Gastrocnemius medialis (tissue), 4 donors: ENCODE measurements around the gene RRH. TPM values are rescaled to one million over a fixed set of nuclear protein-coding genes. Genes with fewer than 3 reads are reported as not detected.

Source experiments
- ATAC-seq, 2 donors: fragments of 150-250 bp; one replicate each; pipeline ENCODE4 v1.9.1; 2016
- DNase-seq, 2 donors: peaks; one replicate each; pipeline ENCODE4 v3.0.0-alpha.2; 2019
- H3K27ac ChIP-seq, 4 donors: fragments of 200-600 bp; sonication (generic); 1 replicate in 1 of 4; 2 replicates in 3 of 4; pipeline ENCODE4 v1.5.1; 2016 to 2018; ENCODE audit warnings: mild to moderate bottlenecking in 2 of 4, moderate library complexity in 1 of 4
- H3K27me3 ChIP-seq, 3 donors: fragments of 200-600 bp; sonication (generic) in 2 of 3; 1 replicate in 1 of 3; 2 replicates in 2 of 3; pipeline versions ENCODE4 v1.5.1 to v1.6.0; 2016 to 2019; ENCODE audit warnings: mild to moderate bottlenecking in 1 of 3, moderate library complexity in 1 of 3
- H3K36me3 ChIP-seq, 2 donors: fragments of 200-600 bp; sonication (generic) in 1 of 2; one replicate each; pipeline ENCODE4 v1.5.1; 2017 to 2018
- H3K4me1 ChIP-seq, 2 donors: fragments of 200-600 bp; sonication (generic) in 1 of 2; one replicate each; pipeline ENCODE4 v1.5.1; 2016 to 2017; ENCODE audit warnings: mild to moderate bottlenecking in 2 of 2
- H3K4me3 ChIP-seq, 4 donors: fragments of 200-600 bp; sonication (generic) in 3 of 4; 1 replicate in 1 of 4; 2 replicates in 3 of 4; pipeline ENCODE4 v1.5.1; 2016 to 2019; ENCODE audit warnings: mild to moderate bottlenecking in 2 of 4
- H3K9me3 ChIP-seq, 3 donors: fragments of 200-600 bp; sonication (generic) in 2 of 3; 1 replicate in 1 of 3; 2 replicates in 2 of 3; pipeline ENCODE4 v1.5.1; 2016 to 2019
- POLR2A ChIP-seq, 2 donors: fragments of 450-650 bp; IDR thresholded peaks; one replicate each; pipeline ENCODE4 v1.6.1; 2017; ENCODE audit warnings: antibody characterized with exemption in 2 of 2, mild to moderate bottlenecking in 2 of 2, moderate library complexity in 2 of 2
- in situ Hi-C, 4 donors: fragments of 200-750 bp; cut with MboI; loops; one replicate each; pipeline versions ENCODE4 v1.15.0 to v1.8.0; 2017; ENCODE audit warnings: low sequenced_read_pairs in 4 of 4
- intact Hi-C: fragments of 100-400 bp; cut with DNase I; formaldehyde crosslinking; loops from one replicate; pipeline ENCODE4 v1.15.1; 2023; ENCODE audit warnings: low total_unique reads
- total RNA-seq, 4 donors: library from RNA; depleted of rRNA; stranded (reverse); fragments of >200 nt; gene quantifications; one replicate each; pipeline versions ENCODE4 v1.1.0 to v1.2.3, GENCODE V29; 2016
- TF ChIP-seq, protein P1 (sequence below), 5 experiments: fragments of 450-650 bp in 3 of 5; fragments of 200-600 bp in 2 of 5; sonication (generic) in 2 of 5; IDR thresholded peaks in 4 of 5; conservative IDR thresholded peaks in 1 of 5; 1 replicate in 4 of 5; 2 replicates in 1 of 5; pipeline ENCODE4 v1.5.1; 2016 to 2019; ENCODE audit warnings: antibody characterized with exemption in 5 of 5, mild to moderate bottlenecking in 3 of 5, moderate library complexity in 3 of 5

The RRH gene
- total RNA-seq, 4 donors from 2014 or later, result not detected

DNA sequence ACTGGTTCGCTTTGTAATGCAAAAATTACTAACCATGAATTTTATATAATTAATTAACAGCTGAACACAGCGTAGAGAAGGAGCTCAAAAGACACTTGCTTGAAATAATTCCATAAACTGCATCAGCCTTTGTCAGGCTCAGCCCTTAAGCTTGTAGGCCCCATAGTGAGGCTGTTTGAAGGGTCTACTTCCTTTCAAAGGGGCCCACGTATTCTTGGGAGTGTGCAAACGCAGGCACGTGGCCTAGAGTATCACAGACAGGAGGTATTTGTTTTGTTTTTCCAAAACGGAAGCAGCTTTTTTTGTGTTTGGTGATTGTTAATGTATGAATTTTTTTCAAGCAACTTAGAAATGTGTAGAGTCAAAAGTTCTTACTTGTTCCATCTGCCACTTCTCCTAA is 59.3 kb downstream of the RRH start:
- TF ChIP-seq, protein P1, sequence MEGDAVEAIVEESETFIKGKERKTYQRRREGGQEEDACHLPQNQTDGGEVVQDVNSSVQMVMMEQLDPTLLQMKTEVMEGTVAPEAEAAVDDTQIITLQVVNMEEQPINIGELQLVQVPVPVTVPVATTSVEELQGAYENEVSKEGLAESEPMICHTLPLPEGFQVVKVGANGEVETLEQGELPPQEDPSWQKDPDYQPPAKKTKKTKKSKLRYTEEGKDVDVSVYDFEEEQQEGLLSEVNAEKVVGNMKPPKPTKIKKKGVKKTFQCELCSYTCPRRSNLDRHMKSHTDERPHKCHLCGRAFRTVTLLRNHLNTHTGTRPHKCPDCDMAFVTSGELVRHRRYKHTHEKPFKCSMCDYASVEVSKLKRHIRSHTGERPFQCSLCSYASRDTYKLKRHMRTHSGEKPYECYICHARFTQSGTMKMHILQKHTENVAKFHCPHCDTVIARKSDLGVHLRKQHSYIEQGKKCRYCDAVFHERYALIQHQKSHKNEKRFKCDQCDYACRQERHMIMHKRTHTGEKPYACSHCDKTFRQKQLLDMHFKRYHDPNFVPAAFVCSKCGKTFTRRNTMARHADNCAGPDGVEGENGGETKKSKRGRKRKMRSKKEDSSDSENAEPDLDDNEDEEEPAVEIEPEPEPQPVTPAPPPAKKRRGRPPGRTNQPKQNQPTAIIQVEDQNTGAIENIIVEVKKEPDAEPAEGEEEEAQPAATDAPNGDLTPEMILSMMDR (IDR thresholded peaks at IDR 0.05 in 4 of 5, conservative IDR thresholded peaks at IDR 0.05 in 1 of 5), result no peak
- TF ChIP-seq POLR2A (IDR thresholded peaks at IDR 0.05), result no peak
- in situ Hi-C loops, result no loop called here

DNA sequence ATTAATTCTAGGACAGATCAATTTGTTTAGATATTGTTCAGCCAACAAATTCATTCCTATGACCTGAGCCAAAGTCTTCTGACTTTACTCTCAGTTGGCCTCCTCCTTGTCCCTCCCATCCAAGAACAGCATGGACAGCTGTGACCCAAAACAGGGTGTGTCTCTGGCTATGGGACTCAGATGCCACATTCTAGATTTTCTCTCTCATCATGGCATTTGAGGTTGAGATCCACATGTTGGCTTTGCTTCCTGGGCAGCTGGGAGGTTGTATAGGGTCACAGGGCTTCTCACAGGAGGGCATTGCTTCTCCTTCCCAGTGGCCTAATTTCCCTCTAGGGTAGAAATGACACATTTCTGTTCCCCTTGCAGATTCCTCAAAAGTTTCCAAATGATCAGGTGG is 62.3 kb downstream of the RRH start:
- intact Hi-C loops (no loop called here), in situ Hi-C loops (no loop called here)
- ATAC-seq, result peak; percentile 88 to 92

More for the DNA sequence above, 59.3 kb downstream of the RRH start:
- Histone ChIP-seq H3K27ac (peak overlapping the region in 1 of 4 donors; percentile 68), H3K4me3 (no peak overlapping the region), H3K27me3 (no peaks in the 10 kb centered on the region), H3K36me3 (no peaks in the 10 kb centered on the region), H3K4me1 (peaks cover 0 to 22% of the 10 kb centered on the region in 2 donors), H3K9me3 (no peaks in the 10 kb centered on the region)
- intact Hi-C loops, result no loop called here
- DNase-seq (no peak), ATAC-seq (no peak)

More for the DNA sequence above, 62.3 kb downstream of the RRH start:
- Histone ChIP-seq H3K27ac (peak overlapping the region in 1 of 4 donors; percentile 44), H3K4me3 (no peak overlapping the region), H3K36me3 (no peaks in the 10 kb centered on the region), H3K9me3 (no peaks in the 10 kb centered on the region), H3K27me3 (no peaks in the 10 kb centered on the region), H3K4me1 (peaks cover 0 to 22% of the 10 kb centered on the region in 2 donors)
- DNase-seq, result peak; percentile 57 to 65
- TF ChIP-seq POLR2A (IDR thresholded peaks at IDR 0.05), result no peak
- TF ChIP-seq, protein P1 (IDR thresholded peaks at IDR 0.05 in 4 of 5, conservative IDR thresholded peaks at IDR 0.05 in 1 of 5), result no peak

Other genes with a start within 250 kb of the RRH start
- 10 to 100 TPM in 1 of 4 donors, 1 to 10 TPM in 3; 6.6 to 25.2 (median 9.0) TPM for gene CASP6, start 124.5 kb upstream of the RRH start, total RNA-seq
- gene PLA2G12A, start 97.9 kb upstream of the RRH start, total RNA-seq, result 10 to 100 TPM; 26.7 to 83.1 (median 57.6) TPM
- gene CFI, start 26.0 kb upstream of the RRH start, total RNA-seq, result 1 to 10 TPM; 1.1 to 3.7 (median 3.3) TPM
- 1 to 10 TPM; 2.8 to 7.2 (median 3.5) TPM for gene GAR1, start 12.2 kb upstream of the RRH start, total RNA-seq
- gene LRIT3, start 20.1 kb downstream of the RRH start, total RNA-seq, result under 1 TPM in 2 of 4 donors, not detected in 2; 0.15 to 0.25 TPM
- gene EGF, start 84.9 kb downstream of the RRH start, total RNA-seq, result 10 to 100 TPM; 12.1 to 58.5 (median 21.3) TPM